NCI-H526 (cell line): ENCODE data around the gene BTBD6.
A peak's percentile ranks its signal among the peaks of the same experiment; 100 is the strongest.

Experiments used
- DNase-seq, 2 experiments: peaks; one replicate each; lab custom pipeline; 2025; lab: John Stamatoyannopoulos, UW

Gene BTBD6

GRCh38 chr14:105229099-105229655 lies 19.2 kb upstream of the BTBD6 start:
- DNase-seq = no peak

DNA sequence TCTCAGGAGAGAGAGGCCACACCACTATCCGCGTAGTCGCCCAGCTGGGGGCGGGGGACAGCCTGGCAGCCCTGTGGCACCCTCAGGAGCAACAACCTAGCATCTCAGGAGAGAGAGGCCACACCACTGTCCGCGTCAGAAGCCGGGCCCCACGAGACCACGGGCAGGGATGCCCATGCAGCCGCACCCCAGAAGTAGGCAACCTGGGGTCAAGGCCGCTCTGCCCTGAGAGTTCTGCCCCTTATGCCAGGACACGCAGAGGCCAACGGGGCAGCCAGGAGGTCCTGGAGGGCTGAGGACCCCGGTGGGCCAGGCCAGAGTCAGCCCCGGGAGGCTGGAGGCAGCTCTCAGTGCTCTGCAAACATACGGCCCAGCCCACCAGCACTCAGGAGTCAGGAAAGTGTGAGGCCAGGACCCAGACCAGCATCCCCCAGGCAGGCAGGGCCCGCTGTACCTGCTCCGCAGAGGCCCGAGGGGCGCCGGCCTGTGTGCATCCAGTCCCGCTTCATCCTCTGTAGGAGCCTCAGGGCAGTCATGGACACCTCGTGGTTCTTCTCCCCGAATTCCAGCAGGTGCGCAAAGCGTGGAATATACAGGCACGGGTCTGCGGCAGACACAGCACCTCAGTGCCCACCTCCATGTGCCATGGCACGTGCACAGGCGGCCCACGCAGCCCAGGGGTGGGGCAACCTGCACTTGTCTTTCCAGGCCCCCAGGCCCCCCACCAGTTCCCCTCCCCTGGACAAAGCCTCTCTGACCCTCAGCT lies 7.3 kb upstream of the BTBD6 start:
- DNase-seq = no peak

- DNase-seq = no peak
These were observed 6.7 kb upstream of the BTBD6 start for GRCh38 chr14:105241641-105242040.

DNA sequence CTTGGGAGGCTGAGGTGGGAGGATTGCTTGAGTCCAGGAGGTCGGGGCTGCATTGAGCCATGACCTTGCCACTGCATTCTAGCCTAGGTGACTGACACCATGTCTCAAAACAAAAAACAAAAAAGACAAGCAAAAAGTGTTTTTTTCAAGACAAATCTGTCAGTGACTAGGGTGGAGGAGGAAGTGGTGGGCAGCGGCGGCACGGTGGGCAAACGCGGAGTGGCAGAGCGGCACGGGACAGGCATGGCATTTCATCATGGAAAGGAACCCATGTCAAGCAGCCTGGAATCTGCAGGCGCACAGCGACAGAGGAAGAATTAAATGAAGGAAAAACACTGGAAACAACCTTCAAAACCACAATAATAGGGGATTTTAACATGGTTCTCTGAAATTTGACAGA lies 4.0 kb upstream of the BTBD6 start:
- no peak for DNase-seq

DNA sequence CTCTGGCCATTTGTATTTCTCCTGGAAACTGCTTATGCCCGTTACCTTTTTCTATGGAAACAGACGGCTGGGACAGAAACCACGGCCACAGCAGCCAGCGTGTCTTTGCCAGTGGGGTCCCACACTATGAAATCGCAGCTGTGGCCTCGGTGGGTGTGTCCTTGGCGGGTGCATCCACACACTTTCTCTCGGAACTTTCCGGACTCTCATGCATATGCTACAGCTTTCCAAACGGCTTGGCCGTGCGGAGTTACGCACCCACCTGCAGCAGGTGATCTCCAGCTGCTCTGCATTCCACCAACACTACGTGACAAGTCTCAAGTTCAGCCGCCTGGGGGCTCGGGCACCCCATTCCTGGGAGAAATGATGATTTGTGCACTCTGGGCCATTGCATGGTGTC lies 1.3 kb upstream of the BTBD6 start:
- DNase-seq = no peak

- peak in 1 of 2 experiments; percentile 47 for DNase-seq
These were observed 492 bp upstream of the BTBD6 start for GRCh38 chr14:105247715-105248367.

- DNase-seq = peak in 1 of 2 experiments; percentile 73
These were observed 1.1 kb downstream of the BTBD6 start for GRCh38 chr14:105249182-105250007.

DNA sequence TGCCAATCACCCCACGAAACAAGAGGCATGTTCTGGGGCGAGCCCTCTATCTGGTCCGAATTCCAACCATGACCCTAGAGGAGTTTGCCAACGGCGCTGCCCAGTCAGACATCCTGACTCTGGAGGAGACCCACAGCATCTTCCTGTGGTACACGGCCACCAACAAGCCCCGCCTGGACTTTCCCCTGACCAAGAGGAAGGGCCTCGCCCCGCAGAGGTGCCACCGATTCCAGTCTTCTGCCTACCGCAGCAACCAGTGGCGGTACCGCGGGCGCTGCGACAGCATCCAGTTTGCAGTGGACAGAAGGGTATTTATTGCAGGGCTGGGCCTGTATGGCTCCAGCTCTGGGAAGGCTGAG lies 1.7 kb downstream of the BTBD6 start:
- DNase-seq = no peak

- DNase-seq = no peak
These were observed 2.7 kb downstream of the BTBD6 start for GRCh38 chr14:105250986-105251385.

GRCh38 chr14:105251920-105252319 lies 3.6 kb downstream of the BTBD6 start:
- DNase-seq = no peak

DNA sequence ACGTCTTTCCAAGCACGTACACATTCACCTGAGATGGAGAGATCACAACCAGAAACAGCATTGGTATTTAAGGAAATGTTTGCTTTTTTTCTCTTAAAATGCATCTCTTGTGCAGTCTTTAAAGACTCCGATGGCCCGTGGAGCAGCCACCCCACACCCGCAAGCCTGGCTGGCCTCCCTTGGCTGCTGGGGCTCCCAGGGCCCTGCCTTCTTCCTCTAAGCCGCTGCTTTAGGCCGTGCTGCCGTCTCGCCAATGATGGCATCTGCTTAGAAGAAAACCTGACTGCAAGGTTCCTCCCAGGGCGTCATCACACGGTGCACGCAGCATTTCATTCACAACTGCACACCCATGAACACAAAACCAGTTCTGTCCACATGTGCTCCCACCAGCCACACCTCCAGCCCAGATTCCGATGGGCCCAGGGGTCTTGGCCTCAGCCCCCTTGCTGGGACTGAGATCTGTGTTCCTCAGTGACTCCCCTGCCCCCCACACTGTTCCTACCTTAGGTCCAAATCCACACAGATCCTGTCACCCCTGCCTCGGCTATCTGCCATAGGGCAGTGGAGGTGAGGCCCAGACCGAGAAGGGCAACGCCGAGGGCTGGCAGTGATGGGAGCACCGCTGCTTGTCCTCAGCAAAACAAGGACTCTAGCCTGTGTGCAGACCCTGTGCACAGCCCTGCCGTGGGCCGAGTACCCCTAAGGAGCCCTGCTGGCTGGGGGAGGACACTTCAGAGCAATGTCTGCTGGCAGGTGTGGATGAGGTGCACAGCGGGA lies 4.4 kb downstream of the BTBD6 start:
- no peak for DNase-seq

DNA sequence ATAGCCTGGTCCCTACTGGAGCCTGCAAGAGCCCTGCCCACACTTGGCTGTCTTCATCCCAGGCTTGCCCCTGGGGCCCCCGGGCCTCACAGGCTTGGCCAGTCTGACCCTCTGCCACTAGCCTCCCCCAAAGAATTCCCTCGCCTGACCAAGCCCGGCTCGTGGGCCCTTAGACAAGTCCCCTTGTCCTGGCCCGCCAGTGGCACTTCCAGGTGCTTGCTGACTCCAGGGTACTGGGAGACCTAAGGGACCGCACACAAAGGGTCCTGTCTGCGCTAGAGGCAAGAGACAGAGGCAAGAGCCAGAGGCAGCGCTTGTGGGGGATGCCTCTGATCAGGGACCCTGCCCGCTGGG lies 5.0 kb downstream of the BTBD6 start:
- DNase-seq = no peak

GRCh38 chr14:105255021-105255507 lies 6.7 kb downstream of the BTBD6 start:
- no peak for DNase-seq

- no peak for DNase-seq
These were observed 8.1 kb downstream of the BTBD6 start for GRCh38 chr14:105256292-105256960.

DNA sequence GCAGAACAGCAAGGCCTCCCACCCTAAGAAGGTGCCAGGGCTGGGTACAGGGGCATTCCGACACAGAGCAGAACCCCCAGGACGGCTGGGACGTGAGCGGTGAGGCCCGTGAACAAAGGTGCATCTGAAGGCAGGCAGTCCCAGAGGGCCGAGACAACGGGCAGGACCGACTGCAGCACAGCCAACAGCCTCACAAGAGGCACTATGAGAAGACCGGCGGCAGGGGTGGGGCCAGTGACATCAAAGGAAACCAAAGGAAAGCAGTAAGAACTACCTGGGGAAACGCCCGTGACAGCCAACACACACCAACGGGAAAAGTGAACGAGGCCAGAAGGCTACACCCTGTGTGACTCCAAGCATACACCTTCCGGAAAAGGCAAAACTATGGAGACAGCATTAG lies 9.1 kb downstream of the BTBD6 start:
- no peak for DNase-seq

- no peak for DNase-seq
These were observed 10.5 kb downstream of the BTBD6 start for GRCh38 chr14:105258846-105259245.

GRCh38 chr14:105260959-105261358 lies 12.6 kb downstream of the BTBD6 start:
- DNase-seq = no peak

DNA sequence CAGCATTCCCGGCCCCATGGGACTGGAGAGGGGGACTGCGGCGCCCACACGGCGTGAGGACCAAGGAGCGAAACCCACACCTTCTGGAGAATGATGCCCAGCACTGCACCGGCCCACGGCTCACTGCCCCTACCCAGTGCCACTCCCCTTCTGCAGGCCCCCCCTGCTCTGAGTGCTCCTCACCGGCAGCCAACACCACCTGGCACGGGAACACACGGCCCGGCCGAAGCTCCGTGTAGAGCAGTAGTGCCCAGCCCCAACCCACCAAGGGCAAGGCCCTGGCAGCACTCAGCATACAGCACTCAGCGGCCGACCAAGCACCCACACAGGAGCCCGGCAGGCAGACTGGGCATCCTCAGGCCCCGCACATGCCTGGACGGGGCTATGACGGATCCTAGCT lies 13.4 kb downstream of the BTBD6 start:
- DNase-seq = no peak

DNA sequence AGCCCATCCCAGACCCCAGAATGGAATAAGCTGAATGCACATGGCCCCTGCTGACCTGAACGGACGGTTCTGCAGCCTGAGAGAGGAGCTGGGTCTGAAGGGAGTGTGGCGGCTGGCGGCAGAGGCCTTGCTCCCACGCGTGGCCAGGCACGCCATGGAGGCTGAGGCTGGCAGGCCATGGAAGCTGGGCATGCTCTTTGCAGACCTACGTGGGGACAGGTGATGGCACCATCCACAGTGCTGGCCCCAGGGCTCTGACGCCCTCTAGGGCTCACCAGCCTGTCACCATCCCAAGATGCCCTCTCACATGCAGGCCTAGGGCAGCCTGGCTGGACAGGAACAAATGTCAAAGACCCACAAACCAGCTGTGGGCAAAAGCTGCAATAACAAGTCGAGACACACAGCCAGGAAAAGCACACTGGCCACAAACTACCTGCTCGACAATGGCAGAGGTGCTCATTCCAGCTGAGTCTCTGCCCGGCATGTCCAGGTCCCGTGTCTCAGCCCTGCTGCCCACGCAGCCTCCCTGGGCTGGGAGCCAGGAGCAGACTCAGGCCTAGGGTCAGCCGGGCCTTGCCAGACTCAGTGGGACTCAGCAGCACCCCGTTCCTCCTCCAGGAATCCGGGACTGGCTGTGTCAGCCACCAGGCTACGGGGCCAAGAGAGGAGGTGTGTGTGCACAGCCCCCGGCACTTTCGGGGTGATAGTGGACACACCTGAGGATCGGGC lies 19.7 kb downstream of the BTBD6 start:
- DNase-seq = peak in 1 of 2 experiments; percentile 25

DNA sequence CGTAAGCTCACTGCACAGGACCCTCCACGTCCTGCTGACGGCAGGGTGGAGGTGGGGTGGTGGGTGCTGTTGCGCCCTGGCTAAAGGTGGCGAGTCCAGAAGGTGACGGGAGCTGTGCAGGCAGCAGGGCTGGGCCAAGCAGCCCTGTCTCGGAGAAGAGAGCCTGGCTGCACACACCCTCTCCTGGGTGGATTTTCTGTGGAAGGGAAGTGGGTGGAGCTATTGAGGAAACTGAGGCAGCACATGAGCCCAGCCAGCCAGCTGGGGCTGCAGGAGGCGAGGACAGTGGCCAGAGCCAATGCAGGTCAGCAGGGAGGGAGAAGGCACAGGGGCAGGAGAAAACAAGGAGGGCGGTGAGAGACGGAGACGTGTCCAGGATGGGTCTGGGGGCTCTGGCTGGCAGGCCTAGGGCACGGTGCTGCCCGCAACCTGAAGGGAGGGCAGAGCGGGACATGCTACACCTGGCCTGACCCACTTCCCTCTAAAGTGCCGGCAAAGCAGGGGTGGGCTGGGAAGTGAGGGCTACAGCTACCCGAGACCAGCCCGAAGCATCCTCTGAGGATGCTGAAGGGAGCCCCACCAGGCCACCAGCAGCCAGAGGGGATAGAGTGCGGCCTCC lies 20.5 kb downstream of the BTBD6 start:
- no peak for DNase-seq
